C1 segment of cervical spinal cord (tissue), 14 donors: Measurements from ENCODE around the gene TYMP.

Experiments
- DNase-seq, 14 donors: peaks; one replicate each; lab custom pipeline; 2025; lab: John Stamatoyannopoulos, UW

The TYMP gene

DNA sequence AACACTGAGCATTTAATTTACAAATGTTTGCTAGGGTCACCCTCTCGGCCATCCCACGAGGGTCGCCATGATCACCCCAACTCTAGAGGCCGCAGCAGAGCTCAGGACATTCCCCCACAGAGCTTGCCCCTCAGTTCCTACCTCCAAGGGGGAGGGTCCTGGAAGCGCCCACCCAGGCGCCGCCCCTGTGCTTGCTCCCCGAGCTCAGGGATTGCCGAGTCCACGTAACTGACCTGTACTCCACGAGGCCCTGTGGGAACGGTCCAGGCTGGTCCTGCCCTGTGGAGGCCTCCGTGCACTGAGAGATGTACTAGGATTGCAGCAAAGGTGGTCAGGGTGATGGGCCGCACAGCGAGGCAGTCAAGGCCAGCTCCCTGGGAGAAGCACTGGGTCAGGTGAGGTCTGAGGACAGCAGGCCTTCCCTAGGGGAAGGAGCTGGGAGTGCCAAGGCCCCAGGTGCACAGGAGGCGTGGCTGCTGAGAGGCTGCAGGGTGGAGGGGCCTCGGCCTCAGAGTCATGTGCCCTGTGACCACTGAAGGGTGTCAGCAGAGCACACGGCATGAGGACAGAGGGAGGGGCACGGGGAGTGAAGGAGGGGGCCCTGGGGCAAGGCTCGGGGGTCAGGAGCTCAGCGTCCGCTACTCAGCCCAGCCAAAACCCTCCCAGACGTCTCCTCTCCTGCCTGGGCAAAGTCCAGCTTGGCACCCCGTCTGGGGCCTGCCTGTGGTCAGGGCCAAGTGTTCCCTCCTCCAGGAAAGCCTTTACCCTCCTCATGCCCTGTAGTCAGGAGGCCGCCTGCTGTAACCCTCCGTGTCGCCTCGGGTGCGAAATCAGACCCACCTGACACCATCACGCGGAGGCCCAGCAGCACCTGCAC, 45.6 kb downstream of the TYMP start:
- no peak for DNase-seq

DNA sequence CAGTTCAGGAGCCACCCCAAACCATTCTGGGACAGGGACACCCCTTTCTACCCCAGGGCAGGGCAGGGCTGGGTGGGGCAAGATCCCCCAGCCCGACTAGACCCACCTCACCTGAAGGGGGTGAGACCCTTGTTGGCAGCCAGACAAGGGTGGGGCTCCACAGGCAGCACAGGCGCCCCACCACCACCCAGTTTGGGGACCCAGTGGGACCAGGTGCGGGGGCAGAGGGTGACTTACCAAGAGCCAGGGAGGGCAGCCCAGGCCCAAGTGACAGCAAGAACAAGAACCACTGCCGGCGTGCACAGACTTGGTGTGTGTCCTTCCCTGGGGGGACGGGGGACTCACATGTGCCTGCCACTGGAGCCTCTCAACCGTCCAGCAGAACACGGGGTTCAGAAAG, 46.3 kb downstream of the TYMP start:
- no peak for DNase-seq

DNA sequence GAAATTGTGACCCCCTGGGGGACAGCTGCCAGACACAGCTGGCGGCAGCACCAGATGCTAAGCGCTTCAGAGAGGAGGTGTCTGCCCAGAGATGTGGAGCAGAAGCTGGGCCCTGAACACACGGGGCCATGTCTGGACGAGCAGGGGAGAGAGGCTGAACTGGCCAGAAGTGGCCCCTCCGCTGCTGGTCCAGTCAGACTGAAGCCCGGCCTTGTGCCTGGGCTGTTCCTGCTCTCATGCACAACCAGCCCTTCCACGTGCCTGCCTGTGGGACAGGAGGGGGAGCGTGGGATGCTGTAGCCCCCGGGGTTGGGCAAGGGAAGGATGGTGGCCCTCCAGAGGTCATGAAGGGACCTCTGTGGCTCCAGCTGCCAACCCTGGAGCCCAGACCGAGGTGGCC, 46.7 kb downstream of the TYMP start:
- DNase-seq, result no peak

DNA sequence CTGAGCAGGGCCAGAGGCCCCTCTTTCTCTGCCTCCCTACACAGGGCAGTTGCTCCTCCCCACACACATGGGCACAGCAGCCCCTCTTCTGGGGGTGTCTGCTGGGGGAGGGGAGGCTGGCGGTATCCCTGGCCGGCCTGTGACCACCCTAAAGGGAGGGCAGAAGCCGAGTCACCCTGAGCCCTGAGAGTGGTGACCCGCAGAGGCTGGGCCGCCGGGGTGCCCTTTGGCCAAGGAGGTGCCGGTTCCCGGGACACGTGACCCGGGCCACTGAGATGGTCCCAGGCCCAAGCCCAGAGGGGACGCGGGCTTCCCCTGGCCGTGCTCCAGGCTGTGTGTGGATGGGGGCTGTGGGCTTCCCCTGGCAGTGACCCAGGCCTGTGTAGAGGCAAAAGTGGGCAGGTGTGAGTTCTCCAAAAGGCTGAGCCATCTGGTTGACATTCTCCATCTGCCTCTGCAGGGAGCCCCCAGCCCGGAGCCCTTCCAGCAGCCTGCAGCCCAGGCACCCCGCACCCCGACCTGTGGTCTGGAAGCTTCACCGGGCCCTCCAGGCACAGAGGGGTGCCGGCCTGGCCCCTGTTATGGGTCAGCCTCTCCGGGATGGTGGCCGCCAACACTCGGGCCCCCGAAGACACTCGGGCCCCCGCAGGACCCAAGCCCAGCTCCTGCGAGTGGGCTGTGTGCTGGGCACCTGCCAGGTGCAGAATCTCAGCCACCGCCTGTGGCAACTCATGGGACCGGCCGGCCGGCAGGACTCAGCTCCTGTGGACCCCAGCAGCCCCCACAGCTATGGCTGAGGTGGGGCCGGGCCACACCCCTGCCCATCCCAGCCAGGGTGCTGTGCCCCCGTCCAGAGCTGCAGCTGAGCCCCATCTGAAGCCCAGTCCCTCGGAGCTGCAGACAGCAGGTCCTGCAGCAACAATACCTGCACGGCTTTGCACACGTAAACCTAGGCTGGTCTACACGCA, 47.4 kb downstream of the TYMP start:
- no peak for DNase-seq

DNA sequence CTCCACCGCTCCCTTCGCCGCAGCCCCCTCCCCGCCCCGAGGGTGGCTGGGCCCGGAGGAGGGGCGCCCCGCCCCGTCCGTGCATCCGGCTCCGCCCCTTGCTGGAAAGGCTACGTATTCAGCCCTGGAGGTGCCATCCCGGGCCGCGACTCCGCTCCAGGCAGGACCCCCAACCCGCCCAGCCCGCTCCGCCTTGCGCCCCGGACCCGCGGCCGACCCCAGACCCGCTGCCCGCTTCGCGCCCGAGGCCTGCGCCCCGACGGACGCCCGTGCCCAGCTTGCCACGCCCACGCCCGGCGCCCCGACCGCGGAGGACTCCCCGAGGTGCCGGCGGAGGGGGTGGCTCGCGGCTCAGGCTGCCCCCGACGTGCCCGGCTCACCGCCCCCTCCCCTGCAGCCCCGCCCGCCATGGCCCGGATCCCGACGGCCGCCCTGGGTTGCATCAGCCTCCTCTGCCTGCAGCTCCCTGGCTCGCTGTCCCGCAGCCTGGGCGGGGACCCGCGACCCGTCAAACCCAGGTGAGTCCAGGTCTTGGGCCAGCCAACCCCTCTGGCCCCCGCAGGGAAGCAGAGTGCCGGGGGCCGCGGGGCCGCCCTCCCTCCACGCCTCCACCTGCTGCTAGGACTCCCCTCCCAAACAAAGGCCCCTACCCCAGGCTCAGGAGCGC, 48.2 kb downstream of the TYMP start, which contains the start of gene ADM2:
Gene ADM2, plus strand, starts transcription at position 104 of the 667 bp plus-strand sequence. Its CDS starts 305 bp downstream, at position 409.
- DNase-seq, result no peak

DNA sequence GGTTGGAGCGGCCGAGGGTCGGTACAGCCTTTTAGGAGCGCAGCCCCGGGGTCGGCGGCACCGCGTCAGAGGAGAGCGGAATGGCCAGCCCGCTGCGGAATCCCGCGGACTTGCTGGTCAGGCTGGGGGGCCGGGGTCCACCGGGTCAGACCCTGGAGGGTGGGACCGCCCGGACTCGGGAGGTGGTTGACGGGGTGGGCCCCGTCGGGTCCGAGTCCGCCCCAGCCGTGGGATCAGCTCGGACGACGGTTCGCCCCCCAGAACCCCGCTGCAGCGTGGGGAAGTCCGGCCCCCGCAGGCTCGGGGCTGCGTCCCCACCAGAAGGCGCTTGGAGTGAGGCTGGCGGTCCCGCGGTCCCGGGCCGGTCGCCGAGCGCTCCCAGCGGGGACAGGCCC, 48.8 kb downstream of the TYMP start:
- DNase-seq, result no peak

DNA sequence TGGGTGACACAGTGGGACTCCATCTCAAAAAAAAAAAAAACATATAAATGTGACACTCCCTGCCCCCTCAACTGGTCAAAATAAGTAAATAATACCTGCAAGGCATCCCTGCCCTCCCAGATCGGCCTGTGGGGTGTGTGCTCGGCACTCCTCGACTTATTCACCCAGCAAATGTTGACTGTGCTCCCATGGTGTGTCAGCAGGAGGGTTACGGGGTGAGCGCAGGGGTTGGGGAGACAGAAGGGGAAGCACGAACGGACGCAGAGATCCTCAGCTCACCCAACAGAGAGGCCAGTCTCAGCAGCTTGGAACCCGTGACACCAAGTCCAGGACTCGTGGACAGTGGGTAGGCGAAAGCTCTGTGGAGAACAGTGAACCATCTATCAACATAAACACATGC, 50.1 kb downstream of the TYMP start:
- no peak for DNase-seq

DNA sequence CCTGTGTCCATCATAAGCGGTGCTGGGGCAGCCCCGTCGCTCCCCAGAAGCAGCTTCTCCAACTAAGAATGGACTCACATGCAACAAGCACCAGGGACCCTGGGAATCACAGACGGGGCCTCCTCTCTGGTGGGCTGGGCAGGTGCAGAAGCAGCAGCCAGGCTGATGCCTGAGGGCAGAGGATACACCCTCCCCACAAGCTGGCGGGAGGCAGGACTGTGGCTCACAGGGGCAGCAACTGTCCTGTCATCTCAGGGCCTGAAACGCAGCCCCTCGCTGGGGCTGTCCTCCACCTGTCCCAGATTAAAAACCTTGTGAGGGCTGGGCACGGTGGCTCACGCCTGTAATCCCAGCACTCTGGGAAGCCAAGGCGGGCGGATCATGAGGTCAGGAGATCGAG, 51.9 kb downstream of the TYMP start:
- no peak for DNase-seq

DNA sequence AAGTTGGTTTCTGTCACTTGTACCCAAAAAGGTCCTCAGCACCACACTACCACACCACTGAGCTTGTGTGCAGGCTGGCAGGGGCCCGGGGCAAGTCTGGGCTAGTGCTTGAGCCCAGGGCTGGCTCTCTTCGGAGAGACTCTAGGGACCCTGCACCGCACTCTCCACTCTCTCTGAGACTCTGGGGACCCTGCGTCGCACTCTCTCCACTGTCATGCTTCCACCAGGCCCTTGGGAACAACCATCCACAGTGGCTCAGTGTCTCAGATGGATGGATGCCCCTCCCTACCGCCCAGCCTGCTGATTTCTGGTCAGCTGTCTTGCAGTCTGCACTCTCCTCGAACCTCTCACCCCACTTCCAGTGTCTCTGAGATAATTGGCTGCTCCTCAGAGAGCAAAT, 52.9 kb downstream of the TYMP start:
- DNase-seq, result no peak
